Neural crest cell (in vitro differentiated cells): Measurements from ENCODE around the gene CCR7. TPM values are rescaled to one million over a fixed set of nuclear protein-coding genes. Genes with fewer than 3 reads are reported as not detected.

Experiments
- DNase-seq: peaks from one replicate; pipeline ENCODE4 v3.0.0; 2021; ENCODE audit warnings: low read depth, mixed read lengths, low spot score
- H3K27ac Mint-ChIP-seq: one replicate; pipeline ENCODE4 v1.8.0; 2021; ENCODE audit warnings: mild to moderate bottlenecking, mixed read lengths; ENCODE audit not compliant: unreplicated experiment
- H3K27me3 Mint-ChIP-seq: 2 replicates; pipeline ENCODE4 v1.8.0; 2021; ENCODE audit warnings: low read depth, mild to moderate bottlenecking, mixed read lengths
- H3K36me3 Mint-ChIP-seq: 2 replicates; pipeline ENCODE4 v1.8.0; 2021; ENCODE audit warnings: low read depth, mild to moderate bottlenecking, mixed read lengths
- H3K4me1 Mint-ChIP-seq: 2 replicates; pipeline ENCODE4 v1.8.0; 2021; ENCODE audit warnings: mixed read lengths
- H3K4me3 Mint-ChIP-seq: one replicate; pipeline ENCODE4 v1.8.0; 2021; ENCODE audit warnings: mild to moderate bottlenecking, mixed read lengths
- H3K9me3 Mint-ChIP-seq: 2 replicates; pipeline ENCODE4 v1.8.0; 2021; ENCODE audit warnings: mixed read lengths
- CTCF ChIP-seq: fragments of 200-600 bp; sonication (generic); conservative IDR thresholded peaks from 2 replicates; pipeline ENCODE4 v1.5.0; 2021; ENCODE audit warnings: antibody characterized with exemption, mild to moderate bottlenecking
- total RNA-seq: library from RNA; stranded (reverse); gene quantifications from 2 replicates; pipeline ENCODE4 v1.2.1, GENCODE V29; 2021

Gene CCR7
- total RNA-seq, 1 donor from 2014 or later: 0.33 TPM

- H3K36me3 Mint-ChIP-seq: no peaks in the 10 kb centered on the region
- DNase-seq: no peak
These were observed 9.7 kb downstream of the CCR7 start for GRCh38 chr17:40555296-40556190.

GRCh38 chr17:40554646-40555295 is 10.5 kb downstream of the CCR7 start:
- no peak for TF ChIP-seq CTCF
- H3K27ac Mint-ChIP-seq: no peak overlapping the region
- H3K9me3 Mint-ChIP-seq: no peaks in the 10 kb centered on the region
- H3K36me3 Mint-ChIP-seq: no peaks in the 10 kb centered on the region
- H3K4me3 Mint-ChIP-seq: no peak overlapping the region
- DNase-seq: no peak
- no peaks in the 10 kb centered on the region for H3K27me3 Mint-ChIP-seq
- H3K4me1 Mint-ChIP-seq: peaks cover 32% of the 10 kb centered on the region

More at GRCh38 chr17:40555296-40556190, 9.7 kb downstream of the CCR7 start:
- peaks cover 38% of the 10 kb centered on the region for H3K4me1 Mint-ChIP-seq
- no peak for TF ChIP-seq CTCF
- no peak overlapping the region for H3K4me3 Mint-ChIP-seq
- no peaks in the 10 kb centered on the region for H3K9me3 Mint-ChIP-seq
- H3K27me3 Mint-ChIP-seq: no peaks in the 10 kb centered on the region
- H3K27ac Mint-ChIP-seq: no peak overlapping the region

- no peak overlapping the region for H3K4me3 Mint-ChIP-seq
- peaks cover 34% of the 10 kb centered on the region for H3K4me1 Mint-ChIP-seq
- no peaks in the 10 kb centered on the region for H3K27me3 Mint-ChIP-seq
- DNase-seq: no peak
- H3K27ac Mint-ChIP-seq: peak overlapping the region; percentile 50
- H3K36me3 Mint-ChIP-seq: no peaks in the 10 kb centered on the region
- H3K9me3 Mint-ChIP-seq: no peaks in the 10 kb centered on the region
- no peak for TF ChIP-seq CTCF
These were observed 11.4 kb downstream of the CCR7 start for GRCh38 chr17:40553694-40554534.

GRCh38 chr17:40552806-40553693 is 12.2 kb downstream of the CCR7 start:
- TF ChIP-seq CTCF: no peak
- H3K27ac Mint-ChIP-seq: no peak overlapping the region
- no peak overlapping the region for H3K4me3 Mint-ChIP-seq
- no peaks in the 10 kb centered on the region for H3K36me3 Mint-ChIP-seq
- H3K4me1 Mint-ChIP-seq: peaks cover 32% of the 10 kb centered on the region
- DNase-seq: no peak
- no peaks in the 10 kb centered on the region for H3K9me3 Mint-ChIP-seq
- H3K27me3 Mint-ChIP-seq: no peaks in the 10 kb centered on the region
